AG09319 (cell line): ENCODE measurements around the gene PGAM5.

Experiments
- DNase-seq: peaks from one replicate; pipeline ENCODE4 v3.0.0-alpha.2; 2010; ENCODE audit warnings: low read depth; ENCODE audit errors: extremely low read depth
- TF ChIP-seq, protein P1 (sequence below): IDR thresholded peaks from 2 replicates; pipeline ENCODE4 v1.5.1; 2011; ENCODE audit warnings: low read depth, mild to moderate bottlenecking, inconsistent platforms, low read length, moderate library complexity

The PGAM5 gene

DNA sequence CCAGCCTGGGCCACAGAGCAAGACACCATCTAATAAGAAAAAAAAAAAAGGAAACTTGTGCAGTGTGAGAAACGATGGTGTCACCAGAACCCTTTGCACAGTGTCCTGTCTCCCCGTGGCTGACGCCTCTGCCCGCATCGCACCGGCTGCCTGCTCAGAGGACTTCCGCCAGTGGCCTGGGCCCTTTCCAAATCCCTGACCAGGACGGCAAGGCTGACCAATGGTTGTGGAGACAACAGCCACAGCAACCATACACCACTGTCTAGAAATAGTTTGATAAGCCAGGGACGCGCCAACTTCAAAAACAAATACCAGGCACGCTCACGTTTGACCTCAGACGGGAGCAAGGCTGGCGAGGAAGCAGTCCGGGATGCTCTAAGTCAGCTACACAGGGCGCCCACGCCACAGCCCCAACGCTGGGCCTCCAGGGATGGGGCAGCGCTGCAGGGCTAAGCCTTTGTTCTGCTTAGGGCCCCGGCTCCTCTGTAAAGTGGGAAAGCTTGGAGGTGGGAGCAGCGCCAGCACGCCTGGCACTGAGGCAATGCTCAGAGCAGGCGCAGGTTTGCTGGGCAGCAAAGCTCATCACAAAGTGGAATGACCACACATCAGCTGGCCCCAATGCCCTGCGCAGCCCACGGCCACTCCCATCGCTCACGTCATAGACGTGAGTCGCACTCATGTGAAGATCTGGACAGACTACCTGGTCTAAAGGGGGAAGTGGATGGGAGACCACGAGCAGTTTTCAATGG, 12.5 kb downstream of the PGAM5 start:
- no peak for DNase-seq
- TF ChIP-seq, protein P1, sequence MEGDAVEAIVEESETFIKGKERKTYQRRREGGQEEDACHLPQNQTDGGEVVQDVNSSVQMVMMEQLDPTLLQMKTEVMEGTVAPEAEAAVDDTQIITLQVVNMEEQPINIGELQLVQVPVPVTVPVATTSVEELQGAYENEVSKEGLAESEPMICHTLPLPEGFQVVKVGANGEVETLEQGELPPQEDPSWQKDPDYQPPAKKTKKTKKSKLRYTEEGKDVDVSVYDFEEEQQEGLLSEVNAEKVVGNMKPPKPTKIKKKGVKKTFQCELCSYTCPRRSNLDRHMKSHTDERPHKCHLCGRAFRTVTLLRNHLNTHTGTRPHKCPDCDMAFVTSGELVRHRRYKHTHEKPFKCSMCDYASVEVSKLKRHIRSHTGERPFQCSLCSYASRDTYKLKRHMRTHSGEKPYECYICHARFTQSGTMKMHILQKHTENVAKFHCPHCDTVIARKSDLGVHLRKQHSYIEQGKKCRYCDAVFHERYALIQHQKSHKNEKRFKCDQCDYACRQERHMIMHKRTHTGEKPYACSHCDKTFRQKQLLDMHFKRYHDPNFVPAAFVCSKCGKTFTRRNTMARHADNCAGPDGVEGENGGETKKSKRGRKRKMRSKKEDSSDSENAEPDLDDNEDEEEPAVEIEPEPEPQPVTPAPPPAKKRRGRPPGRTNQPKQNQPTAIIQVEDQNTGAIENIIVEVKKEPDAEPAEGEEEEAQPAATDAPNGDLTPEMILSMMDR, result no peak

DNA sequence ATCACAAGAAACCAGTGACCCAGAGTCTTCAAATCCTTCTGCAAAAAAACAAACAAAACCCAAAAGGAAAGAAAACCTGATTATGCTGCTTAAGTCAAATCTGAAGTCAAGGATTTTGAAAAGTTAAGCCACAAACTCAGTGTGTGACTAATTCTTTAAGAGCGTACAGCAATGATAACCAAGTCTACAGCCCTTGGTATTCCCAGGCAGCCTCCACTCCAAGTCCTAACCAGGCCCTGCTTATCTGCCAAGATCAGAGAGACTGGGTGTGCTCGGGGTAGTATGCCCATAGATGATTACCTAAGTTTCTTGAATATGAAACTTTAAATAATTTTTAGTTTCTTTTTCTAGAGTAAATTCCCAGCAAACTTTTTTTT, 13.1 kb downstream of the PGAM5 start:
- no peak for DNase-seq

DNA sequence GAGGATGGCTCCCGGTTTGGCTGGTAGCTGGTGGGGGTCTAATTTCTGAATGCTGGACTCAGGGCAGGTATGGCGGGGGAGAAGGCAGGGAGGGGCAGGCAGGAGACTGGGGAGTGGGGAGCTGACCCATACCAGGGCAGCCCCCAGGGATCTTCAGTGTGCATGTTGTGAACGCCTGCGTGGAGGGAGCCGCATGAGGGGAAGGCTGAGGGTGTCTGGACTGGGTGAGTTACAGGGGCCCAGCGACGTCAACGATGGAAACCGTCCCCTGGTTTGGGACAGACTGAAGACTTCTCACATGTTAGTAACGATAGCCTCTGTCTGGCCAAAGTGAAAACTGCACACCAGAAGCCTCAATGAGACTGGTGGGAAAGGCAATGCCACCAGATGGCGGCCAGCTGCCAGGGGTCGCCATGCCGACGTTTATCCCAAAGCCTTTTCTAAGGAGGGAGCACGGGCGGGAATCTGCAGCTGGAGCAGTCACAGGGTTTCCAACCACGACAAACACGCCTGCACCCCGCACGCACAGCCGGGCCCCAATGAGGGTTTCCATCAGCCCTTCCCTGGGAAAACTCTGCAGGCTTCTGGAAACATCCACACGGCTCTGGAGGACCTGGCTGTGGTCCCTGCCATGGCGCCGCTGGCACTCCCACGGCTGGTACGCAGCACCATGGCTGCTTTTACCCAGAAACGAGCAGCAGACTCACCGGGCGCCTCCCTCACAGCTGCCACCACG, 14.0 kb downstream of the PGAM5 start:
- no peak for DNase-seq
- TF ChIP-seq, protein P1, result no peak

More for the DNA sequence above, 13.1 kb downstream of the PGAM5 start:
- TF ChIP-seq, protein P1, result no peak

DNA sequence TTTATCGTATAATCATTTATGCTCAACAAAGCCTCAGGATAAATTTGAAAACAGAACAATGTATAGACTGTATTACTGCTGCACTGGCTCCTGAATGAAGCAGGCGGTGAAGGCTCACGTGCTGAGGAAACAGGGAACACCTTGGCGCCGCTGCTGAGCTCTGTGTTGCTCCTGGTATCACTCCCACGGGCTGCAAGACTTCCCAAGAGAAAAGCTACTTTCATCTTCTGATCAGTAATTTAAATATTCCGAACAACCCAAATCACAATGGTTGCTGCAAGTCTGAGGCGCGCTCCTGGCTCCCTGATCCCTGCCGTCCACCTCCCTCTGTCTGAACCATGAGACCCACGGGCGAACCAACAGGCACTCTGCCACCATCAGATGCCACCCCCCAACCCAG, 15.7 kb downstream of the PGAM5 start:
- TF ChIP-seq, protein P1, result no peak
- DNase-seq, result no peak

DNA sequence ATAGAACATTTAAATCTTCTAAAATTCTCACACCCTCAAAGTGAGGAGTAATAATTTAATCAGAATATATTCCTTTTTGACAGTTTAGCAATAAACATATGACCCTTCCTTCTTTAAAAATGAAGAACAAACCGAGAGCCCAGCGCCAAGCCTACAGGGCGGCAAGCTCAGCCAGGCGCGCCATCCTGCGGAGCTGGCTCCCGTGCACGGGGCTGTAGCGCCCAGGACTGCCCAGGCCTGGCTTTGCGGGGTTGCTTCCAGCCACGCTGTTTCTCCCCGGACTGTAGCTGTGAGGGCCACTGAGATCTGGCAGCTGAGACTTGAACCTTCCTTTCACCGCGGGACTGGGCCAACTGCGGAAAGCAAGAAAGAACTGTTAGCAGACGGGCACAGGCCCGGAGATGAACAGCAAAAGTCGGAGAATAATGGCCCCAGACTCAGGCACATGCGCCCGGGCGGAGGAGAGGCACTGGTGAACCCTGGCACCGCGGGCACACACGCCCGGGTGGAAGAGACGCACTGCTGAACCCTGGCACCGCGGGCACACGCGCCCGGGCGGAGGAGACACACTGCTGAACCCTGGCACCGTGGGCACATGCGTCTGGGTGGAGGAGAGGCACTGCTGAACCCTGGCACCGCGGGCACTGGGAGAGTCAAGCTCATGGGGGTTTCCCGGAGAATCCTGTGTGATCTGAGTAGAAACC, 16.6 kb downstream of the PGAM5 start:
- TF ChIP-seq, protein P1, result no peak
- no peak for DNase-seq

DNA sequence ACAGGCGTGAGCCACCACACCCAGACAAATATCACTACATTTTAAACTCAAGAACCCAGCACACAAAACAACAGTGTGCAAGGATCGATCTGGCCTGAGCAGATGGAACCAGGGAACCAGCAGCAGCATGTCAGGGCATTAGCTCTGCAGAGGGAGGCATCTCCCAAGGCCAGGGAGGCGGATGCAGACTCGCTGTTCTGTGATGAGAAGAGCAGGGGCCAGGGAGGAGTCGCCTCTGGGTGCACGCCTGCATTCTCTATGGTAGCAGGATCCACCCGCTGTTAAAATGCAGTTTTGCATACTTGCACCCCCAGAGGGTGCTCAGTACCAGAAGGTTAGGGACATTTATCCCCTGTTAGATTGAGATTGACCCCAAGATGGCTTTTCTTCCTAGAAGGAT, 17.9 kb downstream of the PGAM5 start:
- no peak for DNase-seq
- TF ChIP-seq, protein P1, result no peak
